ENCODE measurements around the gene CD1C. TPM values are rescaled to one million over a fixed set of nuclear protein-coding genes. Genes with fewer than 3 reads are reported as not detected.

Gene CD1C
- not detected in 2 replicates for total RNA-seq
- long read RNA-seq = 0 reads

DNA sequence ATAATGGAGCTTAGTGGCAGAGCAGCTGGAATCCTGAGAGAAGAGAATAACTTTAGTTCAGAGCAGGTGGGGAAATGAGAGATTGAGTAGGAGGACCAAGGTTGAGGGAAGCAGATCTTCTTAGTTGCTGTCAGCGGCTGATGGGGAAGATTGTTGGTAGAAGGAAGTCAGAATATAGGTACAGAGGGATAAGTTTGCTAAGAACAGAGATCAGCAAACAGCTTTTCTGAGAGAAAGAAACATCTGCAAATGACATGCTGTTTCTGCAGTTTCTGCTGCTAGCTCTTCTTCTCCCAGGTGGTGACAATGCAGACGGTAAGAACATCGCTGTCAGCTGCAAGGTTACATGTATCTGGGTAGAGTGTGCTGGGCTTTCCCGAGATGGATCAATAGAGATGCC, at the start of gene CD1C:
Gene CD1C (plus strand): TSS at position 113 of the 400 bp plus-strand sequence. CDS start 142 bp downstream, at position 255.
- Mint-ChIP-seq H3K27ac (ENCODE audit: unreplicated experiment) (no peak within 1 kb of the TSS), H3K4me3 (no peak within 1 kb of the TSS), H3K9me3 (no peaks in the 10 kb centered on the region), H3K27me3 (ENCODE audit: low read depth) (peaks cover 11% of the 10 kb centered on the region), H3K4me1 (no peaks in the 10 kb centered on the region), H3K36me3 (ENCODE audit: low read depth) (no peaks in the 10 kb centered on the region)
- TF ChIP-seq, protein P1, sequence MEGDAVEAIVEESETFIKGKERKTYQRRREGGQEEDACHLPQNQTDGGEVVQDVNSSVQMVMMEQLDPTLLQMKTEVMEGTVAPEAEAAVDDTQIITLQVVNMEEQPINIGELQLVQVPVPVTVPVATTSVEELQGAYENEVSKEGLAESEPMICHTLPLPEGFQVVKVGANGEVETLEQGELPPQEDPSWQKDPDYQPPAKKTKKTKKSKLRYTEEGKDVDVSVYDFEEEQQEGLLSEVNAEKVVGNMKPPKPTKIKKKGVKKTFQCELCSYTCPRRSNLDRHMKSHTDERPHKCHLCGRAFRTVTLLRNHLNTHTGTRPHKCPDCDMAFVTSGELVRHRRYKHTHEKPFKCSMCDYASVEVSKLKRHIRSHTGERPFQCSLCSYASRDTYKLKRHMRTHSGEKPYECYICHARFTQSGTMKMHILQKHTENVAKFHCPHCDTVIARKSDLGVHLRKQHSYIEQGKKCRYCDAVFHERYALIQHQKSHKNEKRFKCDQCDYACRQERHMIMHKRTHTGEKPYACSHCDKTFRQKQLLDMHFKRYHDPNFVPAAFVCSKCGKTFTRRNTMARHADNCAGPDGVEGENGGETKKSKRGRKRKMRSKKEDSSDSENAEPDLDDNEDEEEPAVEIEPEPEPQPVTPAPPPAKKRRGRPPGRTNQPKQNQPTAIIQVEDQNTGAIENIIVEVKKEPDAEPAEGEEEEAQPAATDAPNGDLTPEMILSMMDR (conservative IDR thresholded peaks at IDR 0.05) = no peak
- DNase-seq (ENCODE audit: low read depth, low spot score) = no peak

DNA sequence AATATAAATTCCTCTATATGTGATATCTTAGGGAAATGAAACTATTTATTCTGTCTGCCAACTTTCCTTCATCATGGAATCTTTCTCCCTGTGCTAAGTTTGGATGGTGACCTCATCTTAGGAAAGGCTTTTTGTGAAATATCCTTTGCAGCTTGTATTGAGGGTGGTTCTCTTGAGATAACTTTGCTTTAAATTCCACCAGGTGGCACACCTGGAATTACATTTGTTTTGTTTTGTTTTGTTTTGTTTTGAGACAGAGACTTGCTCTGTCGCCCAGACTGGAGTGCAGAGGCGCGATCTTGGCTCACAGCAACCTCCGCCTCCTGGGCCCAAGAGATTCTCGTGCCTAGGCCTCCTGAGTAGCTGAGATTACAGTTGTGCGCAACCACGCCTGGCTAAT, 43.1 kb upstream of the CD1C start:
- Mint-ChIP-seq H3K36me3 (ENCODE audit: low read depth) (no peaks in the 10 kb centered on the region), H3K9me3 (no peaks in the 10 kb centered on the region), H3K27me3 (ENCODE audit: low read depth) (peaks cover 27% of the 10 kb centered on the region), H3K4me3 (no peak overlapping the region), H3K4me1 (no peaks in the 10 kb centered on the region), H3K27ac (ENCODE audit: unreplicated experiment) (no peak overlapping the region)
- TF ChIP-seq, protein P1 (conservative IDR thresholded peaks at IDR 0.05) = no peak
- no peak for DNase-seq (ENCODE audit: low read depth, low spot score)

DNA sequence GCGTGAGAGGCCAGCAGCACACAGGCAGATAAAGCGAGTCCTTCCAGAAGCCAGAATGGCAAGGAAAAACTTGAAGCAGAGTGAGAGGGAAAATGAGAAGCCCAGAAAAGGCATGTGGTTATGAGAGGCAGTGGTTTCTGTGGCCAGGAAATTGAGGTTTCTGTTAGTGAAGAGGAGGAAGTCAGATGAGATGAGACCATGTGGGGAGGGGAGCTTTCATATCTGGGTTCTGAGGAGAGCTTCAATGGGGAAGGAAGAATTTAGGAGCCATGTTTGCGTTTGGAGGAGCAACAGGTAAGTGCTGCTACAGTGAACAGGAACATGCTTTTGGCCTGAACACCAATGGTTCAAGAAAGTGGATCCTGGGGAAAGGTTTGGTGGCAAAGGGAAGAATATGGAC, 41.6 kb upstream of the CD1C start:
- Mint-ChIP-seq H3K9me3 (no peaks in the 10 kb centered on the region), H3K4me1 (no peaks in the 10 kb centered on the region), H3K4me3 (no peak overlapping the region), H3K27ac (ENCODE audit: unreplicated experiment) (peak overlapping the region; percentile 3), H3K27me3 (ENCODE audit: low read depth) (peaks cover 26% of the 10 kb centered on the region), H3K36me3 (ENCODE audit: low read depth) (no peaks in the 10 kb centered on the region)
- TF ChIP-seq, protein P1 (conservative IDR thresholded peaks at IDR 0.05) = no peak
- DNase-seq (ENCODE audit: low read depth, low spot score) = no peak

DNA sequence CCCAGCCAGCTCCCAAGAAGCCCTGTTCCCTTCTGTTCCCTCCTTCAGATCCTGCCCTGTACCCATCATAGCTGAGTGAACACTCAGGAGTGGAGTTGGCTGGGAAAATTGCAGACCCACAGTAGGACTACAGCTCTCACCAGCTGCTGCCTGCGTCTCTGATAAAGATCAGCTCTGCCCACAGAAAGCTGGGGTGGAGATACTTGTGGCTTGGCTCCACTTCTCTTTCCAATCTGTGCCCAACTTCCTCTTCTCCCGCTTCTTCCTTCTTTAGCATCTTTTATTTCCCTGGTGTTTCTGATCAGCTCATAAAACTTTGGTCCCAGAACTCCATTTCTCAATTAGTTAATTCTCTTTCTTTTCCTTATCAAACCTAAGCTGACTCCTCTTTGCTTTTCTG, 41.0 kb upstream of the CD1C start:
- no peaks in the 10 kb centered on the region for H3K4me1 Mint-ChIP-seq
- DNase-seq (ENCODE audit: low read depth, low spot score) = no peak
- H3K9me3 Mint-ChIP-seq = no peaks in the 10 kb centered on the region
- peaks cover 24% of the 10 kb centered on the region for H3K27me3 Mint-ChIP-seq (ENCODE audit: low read depth)
- H3K36me3 Mint-ChIP-seq (ENCODE audit: low read depth) = no peaks in the 10 kb centered on the region
- no peak overlapping the region for H3K4me3 Mint-ChIP-seq
- no peak overlapping the region for H3K27ac Mint-ChIP-seq (ENCODE audit: unreplicated experiment)
- TF ChIP-seq, protein P1 (conservative IDR thresholded peaks at IDR 0.05) = no peak

DNA sequence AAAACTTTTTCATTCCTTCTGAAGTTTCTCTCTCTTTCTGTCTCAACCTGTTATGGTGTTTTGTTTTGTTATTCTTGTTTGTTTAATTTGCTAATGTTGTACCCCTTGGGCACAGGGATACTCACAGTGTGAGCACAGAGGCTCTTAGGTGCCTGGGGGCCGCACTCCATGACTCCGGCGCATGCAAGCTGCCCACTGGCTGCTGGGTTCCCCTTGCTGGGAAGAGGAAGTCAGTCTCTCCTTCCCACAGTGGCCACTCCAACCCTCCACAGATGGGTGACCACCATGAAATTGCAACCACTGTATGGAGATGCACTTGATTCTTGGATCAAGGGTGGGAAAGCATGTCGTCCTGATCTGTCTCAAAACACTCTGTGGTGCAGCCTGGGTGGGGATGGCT, 40.1 kb upstream of the CD1C start:
- no peak overlapping the region for H3K27ac Mint-ChIP-seq (ENCODE audit: unreplicated experiment)
- no peaks in the 10 kb centered on the region for H3K36me3 Mint-ChIP-seq (ENCODE audit: low read depth)
- TF ChIP-seq, protein P1 (conservative IDR thresholded peaks at IDR 0.05) = no peak
- no peak overlapping the region for H3K4me3 Mint-ChIP-seq
- DNase-seq (ENCODE audit: low read depth, low spot score) = no peak
- peaks cover 24% of the 10 kb centered on the region for H3K27me3 Mint-ChIP-seq (ENCODE audit: low read depth)
- no peaks in the 10 kb centered on the region for H3K9me3 Mint-ChIP-seq
- H3K4me1 Mint-ChIP-seq = no peaks in the 10 kb centered on the region

DNA sequence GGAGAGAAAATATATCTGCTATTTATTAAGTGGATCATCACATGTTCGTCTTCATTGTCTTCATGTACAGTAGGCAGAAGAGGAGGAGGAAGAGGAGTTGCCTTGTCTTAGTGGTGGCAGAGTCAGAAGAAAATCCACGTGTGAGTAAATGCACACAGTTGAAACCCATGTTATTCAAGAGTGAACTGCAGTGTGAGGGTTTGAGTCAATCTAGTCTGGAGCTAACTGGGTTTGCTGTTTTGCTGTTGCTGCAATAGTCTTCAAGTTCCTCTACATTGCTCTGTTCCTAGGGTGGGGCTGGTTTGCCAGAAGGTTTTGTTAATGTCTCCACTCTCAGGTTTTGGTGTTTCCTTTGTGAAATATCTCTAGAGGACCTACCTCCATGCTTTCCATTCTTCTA, 38.6 kb upstream of the CD1C start:
- no peaks in the 10 kb centered on the region for H3K4me1 Mint-ChIP-seq

More for the DNA sequence above, 38.6 kb upstream of the CD1C start:
- no peak for DNase-seq (ENCODE audit: low read depth, low spot score)
- Mint-ChIP-seq H3K36me3 (ENCODE audit: low read depth) (no peaks in the 10 kb centered on the region), H3K27me3 (ENCODE audit: low read depth) (peaks cover 20% of the 10 kb centered on the region), H3K27ac (ENCODE audit: unreplicated experiment) (no peak overlapping the region), H3K4me3 (no peak overlapping the region), H3K9me3 (no peaks in the 10 kb centered on the region)
- TF ChIP-seq, protein P1 (conservative IDR thresholded peaks at IDR 0.05) = no peak
